ENCODE results near the gene GNB3.

Gene GNB3

GRCh38 chr12:6840761-6841515 is at the start of gene GNB3:
Gene GNB3, plus strand, starts transcription at chr12:6840925. Its CDS starts 363 bp downstream, at chr12:6841288.
- no peak for DNase-seq

- no peak for DNase-seq
These were observed 48.7 kb upstream of the GNB3 start for GRCh38 chr12:6791931-6792520.

GRCh38 chr12:6792522-6793201 is 48.1 kb upstream of the GNB3 start:
- DNase-seq, result no peak

- no peak for DNase-seq
These were observed 45.6 kb upstream of the GNB3 start for GRCh38 chr12:6795088-6795487.

- DNase-seq, result no peak
These were observed 44.1 kb upstream of the GNB3 start for GRCh38 chr12:6796576-6796975.

- no peak for DNase-seq
These were observed 41.6 kb upstream of the GNB3 start for GRCh38 chr12:6799147-6799546.

- DNase-seq, result peak; percentile 12
These were observed 33.6 kb upstream of the GNB3 start for GRCh38 chr12:6807170-6807569.

- no peak for DNase-seq
These were observed 31.7 kb upstream of the GNB3 start for GRCh38 chr12:6809056-6809455.

- DNase-seq, result no peak
These were observed 30.0 kb upstream of the GNB3 start for GRCh38 chr12:6810758-6811157.

GRCh38 chr12:6813363-6813762 is 27.4 kb upstream of the GNB3 start:
- DNase-seq, result no peak

GRCh38 chr12:6816598-6816997 is 24.1 kb upstream of the GNB3 start:
- DNase-seq, result no peak

GRCh38 chr12:6817098-6817497 is 23.6 kb upstream of the GNB3 start:
- no peak for DNase-seq

- no peak for DNase-seq
These were observed 23.0 kb upstream of the GNB3 start for GRCh38 chr12:6817662-6818157.

- no peak for DNase-seq
These were observed 22.5 kb upstream of the GNB3 start for GRCh38 chr12:6818222-6818621.

GRCh38 chr12:6818645-6819044 is 22.1 kb upstream of the GNB3 start:
- no peak for DNase-seq

GRCh38 chr12:6819106-6820030 is 21.4 kb upstream of the GNB3 start:
- no peak for DNase-seq

GRCh38 chr12:6820166-6820565 is 20.6 kb upstream of the GNB3 start:
- DNase-seq, result no peak

- no peak for DNase-seq
These were observed 18.9 kb upstream of the GNB3 start, which contains the start of gene GPR162 for GRCh38 chr12:6821591-6822425. Gene GPR162, plus strand, starts transcription at chr12:6821821. Its CDS starts 2,078 bp downstream, at chr12:6823899.

- DNase-seq, result no peak
These were observed 18.1 kb upstream of the GNB3 start for GRCh38 chr12:6822426-6823135.

GRCh38 chr12:6823182-6824084 is 17.3 kb upstream of the GNB3 start:
- peak; percentile 20 for DNase-seq

All from NCI-H226 (cell line).